Activated gamma-delta T cell treated with Interleukin-2 at 50 U/mL for 16 hours (primary cell): Measurements from ENCODE around the gene OR1I1.

ENCODE experiments used
- DNase-seq: peaks from one replicate; pipeline ENCODE4 v3.0.0-alpha.2; 2020

The OR1I1 gene

DNA sequence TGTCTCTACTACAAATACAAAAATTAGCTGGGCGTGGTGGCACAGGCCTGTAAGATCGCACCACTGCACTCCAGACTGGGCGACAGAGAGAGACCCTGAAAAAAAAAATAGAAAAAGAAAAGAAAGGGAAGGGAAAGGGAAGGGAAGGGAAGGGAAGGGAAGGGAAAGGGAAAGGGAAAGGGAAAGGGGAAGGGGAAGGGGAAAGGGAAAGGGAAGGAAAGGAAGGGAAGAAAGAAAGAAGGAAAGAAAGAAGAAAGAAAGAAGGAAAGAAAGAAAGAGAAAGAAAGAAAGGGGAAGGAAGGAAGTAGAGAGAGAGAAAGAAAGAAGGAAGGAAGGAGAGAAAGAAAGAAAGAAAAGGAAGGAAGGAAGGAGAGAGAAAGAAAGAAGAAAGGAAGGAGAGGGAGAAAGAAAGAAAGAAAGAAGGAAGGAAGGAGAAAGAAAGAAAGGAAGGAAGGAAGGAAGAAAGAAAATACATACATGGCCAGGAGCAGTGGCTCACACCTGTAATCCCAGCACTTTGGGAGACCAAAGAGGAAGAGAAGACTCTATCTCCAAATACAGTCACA is 17.1 kb downstream of the OR1I1 start:
- DNase-seq, result no peak

DNA sequence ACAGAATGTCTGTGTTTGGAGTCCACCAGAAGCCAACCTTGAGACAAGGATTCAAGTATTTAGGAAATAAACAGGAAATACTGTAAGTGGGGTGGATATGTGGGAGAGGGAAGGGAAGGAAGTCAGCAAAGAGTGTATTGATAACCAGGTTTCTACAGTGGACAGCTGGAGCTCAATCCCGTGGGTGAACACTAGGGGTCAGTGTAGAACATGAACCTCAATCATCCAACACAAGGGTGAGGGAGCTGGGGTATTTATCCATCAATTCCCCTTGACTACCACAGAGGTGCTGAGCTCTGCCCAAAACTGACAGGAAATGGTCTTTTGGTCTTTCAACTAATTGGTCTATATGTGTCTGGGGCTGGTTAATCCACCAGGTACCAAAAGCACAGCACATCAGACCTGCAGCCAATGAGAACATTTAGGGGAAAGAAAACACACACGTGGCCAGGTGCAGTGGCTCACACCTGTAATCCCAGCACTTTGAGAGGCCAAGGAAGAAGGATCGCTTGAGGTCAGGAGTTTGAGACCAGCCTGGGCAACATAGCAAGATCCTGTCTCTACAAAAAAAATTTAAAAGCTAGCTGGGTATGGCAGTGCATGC is 19.6 kb downstream of the OR1I1 start:
- peak; percentile 46 for DNase-seq

GRCh38 chr19:15104003-15104402 is 22.0 kb downstream of the OR1I1 start:
- DNase-seq, result no peak

GRCh38 chr19:15104411-15104810 is 22.4 kb downstream of the OR1I1 start:
- no peak for DNase-seq

GRCh38 chr19:15105044-15105443 is 23.0 kb downstream of the OR1I1 start:
- no peak for DNase-seq

DNA sequence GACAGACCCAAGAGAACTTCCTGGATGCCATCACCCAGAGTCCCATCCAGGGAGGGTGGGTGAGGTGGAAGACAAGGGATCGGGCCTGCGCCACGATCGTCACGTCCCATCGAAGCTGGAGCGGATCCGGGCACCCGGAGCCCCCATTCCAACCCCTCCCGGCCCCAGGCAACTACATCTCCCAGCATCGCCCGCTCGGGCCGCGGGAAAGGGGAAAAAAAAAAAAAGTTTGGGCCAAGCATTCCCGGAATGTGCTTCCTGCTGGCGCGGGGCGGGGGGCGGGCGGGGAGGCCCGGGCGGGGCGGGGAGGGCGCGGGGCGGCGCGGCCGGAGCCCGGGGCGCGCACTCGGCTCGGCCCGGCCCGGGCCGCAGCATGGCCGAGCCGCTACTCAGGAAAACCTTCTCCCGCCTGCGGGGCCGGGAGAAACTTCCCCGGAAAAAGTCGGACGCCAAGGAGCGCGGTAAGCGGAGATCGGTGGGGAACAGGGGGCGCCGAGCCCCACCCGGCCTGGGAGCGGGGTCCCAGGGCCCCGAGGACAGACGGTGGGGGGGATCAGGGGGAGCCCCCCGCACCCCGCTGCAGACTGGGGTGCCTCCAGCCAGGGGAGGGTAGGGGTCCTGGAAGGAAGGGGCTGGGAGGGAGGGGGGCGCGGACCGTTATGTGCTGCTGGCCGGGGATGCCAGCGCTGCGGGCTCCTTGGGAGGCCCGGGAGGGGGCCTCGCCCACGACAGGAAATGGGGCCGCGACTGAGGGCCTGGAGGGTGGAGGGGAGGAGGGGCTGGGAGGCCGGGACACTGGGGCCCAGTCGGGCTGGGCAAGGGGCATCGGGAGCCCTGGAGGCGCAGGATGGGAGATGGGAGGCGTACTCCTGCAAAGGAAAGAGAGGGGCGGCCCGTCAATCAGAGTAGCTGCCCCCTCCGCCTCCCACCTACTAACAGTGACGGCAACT is 25.3 kb downstream of the OR1I1 start, which contains the start of gene SYDE1:
Gene SYDE1 (plus strand): TSS at position 341 of the 950 bp plus-strand sequence. CDS start 33 bp downstream, at position 374.
- no peak for DNase-seq

DNA sequence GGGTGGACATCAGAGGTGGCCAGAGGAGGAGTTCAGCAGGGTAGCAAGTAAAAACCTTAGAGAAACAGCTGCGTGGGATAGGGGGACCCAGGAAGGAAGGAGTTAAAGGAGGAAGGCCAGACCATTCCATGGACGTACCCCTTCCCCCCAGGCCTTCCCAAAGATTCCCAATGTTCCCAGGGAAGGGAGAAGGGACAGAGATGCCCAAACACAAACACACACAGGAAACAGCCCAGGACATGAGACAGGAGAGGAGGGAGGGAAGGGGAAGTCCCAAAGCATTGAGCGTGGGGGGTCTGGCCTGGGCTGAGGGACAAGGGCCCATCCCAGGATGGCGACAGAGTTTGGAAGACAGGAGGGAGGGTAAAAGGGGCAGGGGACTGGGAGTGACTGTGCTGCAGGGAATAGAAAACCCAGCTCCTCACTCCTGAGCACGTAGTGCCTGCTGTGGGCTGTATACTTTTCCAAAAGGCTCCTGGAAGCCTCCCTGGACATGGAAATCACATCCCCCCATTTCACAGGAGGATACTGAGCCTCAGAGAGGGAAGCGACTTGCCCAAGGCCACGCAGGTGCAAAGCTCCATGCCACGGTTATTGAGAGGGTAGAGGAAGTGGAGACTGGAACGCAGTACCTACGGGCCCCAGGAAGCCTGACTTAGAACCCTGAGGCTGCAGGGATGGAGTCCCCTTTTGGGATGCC is 26.3 kb downstream of the OR1I1 start:
- no peak for DNase-seq

- DNase-seq, result no peak
Observed at GRCh38 chr19:15108845-15109767, 27.1 kb downstream of the OR1I1 start.

DNA sequence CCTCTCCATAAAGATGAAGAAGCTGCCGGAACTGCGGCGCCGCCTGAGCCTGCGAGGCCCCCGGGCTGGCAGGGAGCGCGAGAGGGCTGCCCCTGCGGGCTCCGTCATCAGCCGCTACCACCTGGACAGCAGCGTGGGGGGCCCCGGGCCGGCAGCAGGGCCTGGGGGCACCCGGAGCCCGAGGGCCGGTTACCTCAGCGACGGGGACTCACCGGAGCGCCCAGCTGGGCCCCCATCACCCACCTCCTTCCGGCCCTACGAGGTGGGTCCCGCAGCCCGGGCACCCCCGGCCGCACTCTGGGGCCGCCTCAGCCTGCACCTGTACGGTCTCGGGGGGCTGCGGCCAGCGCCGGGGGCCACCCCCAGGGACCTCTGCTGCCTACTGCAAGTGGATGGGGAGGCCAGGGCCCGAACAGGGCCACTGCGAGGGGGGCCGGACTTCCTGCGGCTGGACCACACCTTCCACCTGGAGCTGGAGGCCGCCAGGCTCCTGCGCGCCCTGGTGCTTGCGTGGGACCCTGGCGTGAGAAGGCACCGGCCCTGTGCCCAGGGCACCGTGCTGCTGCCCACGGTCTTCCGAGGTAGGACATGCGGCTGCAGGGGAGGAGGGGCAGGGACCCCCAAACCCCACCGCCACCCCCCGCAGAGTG is 27.9 kb downstream of the OR1I1 start:
- no peak for DNase-seq

GRCh38 chr19:15110418-15110815 is 28.4 kb downstream of the OR1I1 start:
- no peak for DNase-seq

GRCh38 chr19:15111758-15112157 is 29.7 kb downstream of the OR1I1 start:
- no peak for DNase-seq

DNA sequence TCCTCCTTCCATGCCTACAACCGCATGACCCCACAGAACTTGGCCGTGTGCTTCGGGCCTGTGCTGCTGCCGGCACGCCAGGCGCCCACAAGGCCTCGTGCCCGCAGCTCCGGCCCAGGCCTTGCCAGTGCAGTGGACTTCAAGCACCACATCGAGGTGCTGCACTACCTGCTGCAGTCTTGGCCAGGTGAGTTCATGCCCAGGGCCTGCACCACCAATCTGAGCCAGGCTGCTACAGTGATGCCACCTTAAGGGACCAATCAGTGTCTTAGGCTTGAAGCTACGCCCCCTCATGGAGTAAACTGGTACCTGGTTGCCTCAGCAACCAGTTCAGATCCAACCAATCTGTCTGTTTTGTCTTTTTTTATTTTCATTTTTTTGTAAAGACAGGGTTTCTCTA is 30.4 kb downstream of the OR1I1 start:
- no peak for DNase-seq

GRCh38 chr19:15113245-15114152 is 31.5 kb downstream of the OR1I1 start:
- no peak for DNase-seq

- no peak for DNase-seq
Observed at GRCh38 chr19:15114153-15114540, 32.1 kb downstream of the OR1I1 start.

- no peak for DNase-seq
Observed at GRCh38 chr19:15115080-15115479, 33.1 kb downstream of the OR1I1 start.

DNA sequence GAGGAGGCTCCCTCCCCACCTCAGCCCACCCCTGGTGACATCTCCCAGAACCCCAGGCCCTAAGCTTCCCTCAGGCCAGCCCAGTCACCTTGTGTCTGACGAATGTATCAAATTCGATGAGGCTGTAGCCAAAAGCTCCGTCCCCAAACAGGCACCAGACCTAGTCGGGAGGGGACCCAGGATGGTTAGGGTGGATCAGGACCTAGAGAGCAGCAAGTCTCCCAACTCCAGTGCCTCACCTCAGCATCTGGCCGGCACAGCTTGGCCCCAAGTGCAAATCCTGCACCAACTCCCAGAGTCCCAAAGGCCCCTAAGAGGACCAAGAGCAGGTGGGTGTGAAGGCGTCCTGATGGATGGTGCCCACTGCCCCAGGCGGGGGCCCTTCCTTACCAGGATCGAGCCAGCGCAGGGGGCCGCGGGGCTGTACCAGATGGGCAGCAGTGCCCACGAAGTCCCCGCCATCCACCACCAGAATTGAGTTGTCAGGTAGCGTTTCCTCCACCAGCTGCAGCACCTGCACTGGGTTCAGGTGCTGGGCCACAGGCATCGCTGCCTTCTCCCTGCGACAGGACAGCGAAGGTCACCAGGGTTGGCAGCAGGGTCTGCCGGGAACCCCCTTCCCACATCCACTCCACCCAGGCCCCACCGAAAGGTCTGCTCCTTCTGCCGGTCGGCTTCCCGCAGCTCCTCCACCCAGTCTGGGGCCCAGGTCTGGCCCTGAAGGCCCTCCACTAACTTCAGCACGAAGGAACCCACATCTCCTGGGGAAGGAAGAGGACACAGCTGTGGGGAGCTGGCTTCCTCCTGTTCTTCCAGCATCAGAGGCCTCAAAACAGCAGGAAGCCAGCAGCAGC is 34.0 kb downstream of the OR1I1 start:
- DNase-seq, result no peak

DNA sequence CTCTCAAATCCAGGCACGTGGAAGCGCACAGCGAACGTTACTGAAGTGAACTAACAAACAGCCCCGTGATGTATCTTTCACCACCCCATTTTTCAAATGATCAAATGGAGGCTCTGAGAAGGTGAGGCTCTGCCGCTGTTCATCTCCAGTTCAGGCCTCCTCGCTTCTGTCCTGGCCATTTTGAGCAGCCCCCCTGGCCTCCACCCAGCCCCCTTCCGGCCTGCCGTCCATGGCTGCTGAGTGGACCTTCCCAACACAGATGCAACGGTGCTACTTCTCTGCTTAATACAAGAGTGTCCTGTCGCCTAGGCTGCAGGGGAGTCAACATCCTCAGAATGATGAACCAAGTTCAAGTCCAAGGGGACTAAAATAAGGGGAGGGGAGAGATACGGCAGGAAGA is 34.8 kb downstream of the OR1I1 start:
- DNase-seq, result no peak

DNA sequence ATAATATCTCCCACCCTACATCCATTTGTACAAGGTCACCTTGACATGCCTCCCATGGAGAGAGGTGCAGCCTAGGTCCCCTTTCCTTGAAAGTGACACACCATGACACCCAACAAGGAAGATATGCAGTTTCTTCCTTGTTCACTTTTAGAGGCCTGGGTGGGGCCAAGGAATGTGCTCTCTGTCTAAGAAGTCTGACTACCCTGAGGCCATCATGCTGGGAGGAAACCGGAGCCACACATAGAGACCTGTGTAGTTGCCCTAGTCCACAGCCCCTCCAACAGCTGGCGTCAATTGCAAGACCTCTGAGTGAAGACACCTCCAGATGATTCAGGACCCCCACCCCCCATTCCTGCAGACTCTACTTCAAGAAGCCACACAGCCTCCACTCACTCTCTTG is 36.2 kb downstream of the OR1I1 start:
- no peak for DNase-seq

- no peak for DNase-seq
Observed at GRCh38 chr19:15118789-15119494, 36.9 kb downstream of the OR1I1 start.
